OCI-LY3 (cell line): ENCODE data around the gene SBK2.

Source experiments
- H2AFZ ChIP-seq: fragments of 200-600, 300-600 bp; shearing (Covaris generic); 2 replicates; pipeline ENCODE4 v1.6.0; 2014; ENCODE audit warnings: antibody characterized with exemption, low read depth, low read length
- H3K27ac ChIP-seq: fragments of 200-600, 300-600 bp; sonication (generic); 2 replicates; pipeline ENCODE4 v1.5.1; 2014; ENCODE audit warnings: mild to moderate bottlenecking, low read length, moderate library complexity, mixed read lengths
- H3K27me3 ChIP-seq: fragments of 200-600, 300-600 bp; sonication (generic); 2 replicates; pipeline ENCODE4 v1.6.1; 2014; ENCODE audit warnings: low read depth, low read length, mixed read lengths
- H3K36me3 ChIP-seq: fragments of 200-600, 300-600 bp; sonication (generic); replicated peaks from 2 replicates; pipeline ENCODE3; 2014; ENCODE audit warnings: low read depth, low read length, mixed read lengths
- H3K4me1 ChIP-seq: fragments of 300-600, 200-600 bp; sonication (generic); 2 replicates; pipeline ENCODE4 v1.6.1; 2014; ENCODE audit warnings: low read length, mixed read lengths
- H3K4me2 ChIP-seq: fragments of 200-600, 300-600 bp; sonication (generic); 2 replicates; pipeline ENCODE4 v1.6.1; 2014; ENCODE audit warnings: low read length, mixed read lengths
- H3K4me3 ChIP-seq: fragments of 300-600, 200-600 bp; sonication (generic); 2 replicates; pipeline ENCODE4 v1.5.1; 2014; ENCODE audit warnings: antibody characterized with exemption, mild to moderate bottlenecking, low read length, moderate library complexity
- H3K79me2 ChIP-seq: fragments of 300-600, 200-600 bp; shearing (Covaris generic); 2 replicates; pipeline ENCODE4 v1.6.1; 2014; ENCODE audit warnings: mild to moderate bottlenecking, low read length, mixed read lengths
- H3K9ac ChIP-seq: fragments of 300-600, 200-600 bp; shearing (Covaris generic); 2 replicates; pipeline ENCODE4 v1.6.0; 2014; ENCODE audit warnings: mild to moderate bottlenecking, low read length, moderate library complexity
- H3K9me3 ChIP-seq: fragments of 200-600, 300-600 bp; shearing (Covaris generic); 2 replicates; pipeline ENCODE4 v1.6.1; 2014; ENCODE audit warnings: low read length, mixed read lengths; ENCODE audit not compliant: insufficient read depth
- H4K20me1 ChIP-seq: fragments of 200-600, 300-600 bp; sonication (generic); 2 replicates; pipeline ENCODE4 v1.6.1; 2016; ENCODE audit warnings: low read length, mixed read lengths; ENCODE audit not compliant: insufficient read depth
- EZH2phosphoT487 ChIP-seq: fragments of 200-600 bp; shearing (Covaris generic); IDR thresholded peaks from 2 replicates; pipeline ENCODE4 v1.6.1; 2018; ENCODE audit warnings: antibody characterized with exemption, mixed run types, low read depth
- TF ChIP-seq, protein P1 (sequence below): fragments of 200-600, 300-600 bp; sonication (generic); IDR thresholded peaks from 2 replicates; pipeline ENCODE4 v1.5.1; 2014; ENCODE audit warnings: antibody characterized with exemption, low read length, low read depth

The SBK2 gene

GRCh38 chr19:55530996-55531395, 5.9 kb downstream of the SBK2 start:
- no peak overlapping the region for H3K4me2 ChIP-seq
- no peaks in the 10 kb centered on the region for H3K79me2 ChIP-seq
- no peaks in the 10 kb centered on the region for H4K20me1 ChIP-seq
- no peak overlapping the region for H3K27ac ChIP-seq
- H3K36me3 ChIP-seq = no peaks in the 10 kb centered on the region
- H2AFZ ChIP-seq = no peak overlapping the region
- H3K9me3 ChIP-seq = no peaks in the 10 kb centered on the region
- no peaks in the 10 kb centered on the region for H3K27me3 ChIP-seq
- no peaks in the 10 kb centered on the region for H3K4me1 ChIP-seq
- H3K9ac ChIP-seq = no peak overlapping the region
- TF ChIP-seq, protein P1, sequence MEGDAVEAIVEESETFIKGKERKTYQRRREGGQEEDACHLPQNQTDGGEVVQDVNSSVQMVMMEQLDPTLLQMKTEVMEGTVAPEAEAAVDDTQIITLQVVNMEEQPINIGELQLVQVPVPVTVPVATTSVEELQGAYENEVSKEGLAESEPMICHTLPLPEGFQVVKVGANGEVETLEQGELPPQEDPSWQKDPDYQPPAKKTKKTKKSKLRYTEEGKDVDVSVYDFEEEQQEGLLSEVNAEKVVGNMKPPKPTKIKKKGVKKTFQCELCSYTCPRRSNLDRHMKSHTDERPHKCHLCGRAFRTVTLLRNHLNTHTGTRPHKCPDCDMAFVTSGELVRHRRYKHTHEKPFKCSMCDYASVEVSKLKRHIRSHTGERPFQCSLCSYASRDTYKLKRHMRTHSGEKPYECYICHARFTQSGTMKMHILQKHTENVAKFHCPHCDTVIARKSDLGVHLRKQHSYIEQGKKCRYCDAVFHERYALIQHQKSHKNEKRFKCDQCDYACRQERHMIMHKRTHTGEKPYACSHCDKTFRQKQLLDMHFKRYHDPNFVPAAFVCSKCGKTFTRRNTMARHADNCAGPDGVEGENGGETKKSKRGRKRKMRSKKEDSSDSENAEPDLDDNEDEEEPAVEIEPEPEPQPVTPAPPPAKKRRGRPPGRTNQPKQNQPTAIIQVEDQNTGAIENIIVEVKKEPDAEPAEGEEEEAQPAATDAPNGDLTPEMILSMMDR = no peak
- no peak for TF ChIP-seq EZH2phosphoT487
- H3K4me3 ChIP-seq = no peak overlapping the region

DNA sequence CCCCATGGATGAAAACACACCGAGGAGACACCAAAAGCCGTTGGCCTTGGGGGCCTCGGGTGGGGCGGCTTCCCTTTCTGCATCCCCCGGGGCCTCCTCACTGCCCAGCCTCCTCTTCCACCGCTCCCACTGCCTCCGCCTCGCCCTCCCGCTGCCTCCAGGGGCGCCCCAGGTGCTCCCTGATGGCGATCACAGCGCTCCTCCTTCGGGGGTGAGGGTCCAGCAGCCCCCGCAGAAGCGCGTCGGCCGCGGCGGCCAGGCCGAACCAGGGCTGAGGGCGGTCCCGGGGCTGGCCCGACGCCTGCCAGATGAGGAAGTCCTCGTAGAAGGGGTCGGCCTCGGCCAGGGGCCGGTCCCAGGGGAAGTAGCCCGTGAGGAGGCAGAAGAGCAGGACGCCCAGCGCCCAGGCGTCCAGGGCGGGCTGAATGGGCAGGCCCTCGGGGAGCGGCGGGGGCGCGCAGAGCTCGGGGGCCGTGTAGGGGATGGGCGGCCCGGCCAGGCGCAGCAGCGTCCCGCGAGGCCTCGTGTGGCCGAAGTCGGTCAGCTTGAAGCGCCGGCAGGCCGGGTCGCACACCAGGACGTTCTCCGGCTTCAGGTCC, 7.2 kb downstream of the SBK2 start:
- H3K27me3 ChIP-seq = no peaks in the 10 kb centered on the region
- no peak overlapping the region for H2AFZ ChIP-seq
- no peak overlapping the region for H3K4me3 ChIP-seq
- no peaks in the 10 kb centered on the region for H4K20me1 ChIP-seq
- H3K4me1 ChIP-seq = no peaks in the 10 kb centered on the region
- no peak overlapping the region for H3K9ac ChIP-seq
- no peak for TF ChIP-seq EZH2phosphoT487
- TF ChIP-seq, protein P1 = no peak
- no peaks in the 10 kb centered on the region for H3K79me2 ChIP-seq
- H3K9me3 ChIP-seq = no peaks in the 10 kb centered on the region
- H3K36me3 ChIP-seq = no peaks in the 10 kb centered on the region
- no peak overlapping the region for H3K4me2 ChIP-seq
- no peak overlapping the region for H3K27ac ChIP-seq

DNA sequence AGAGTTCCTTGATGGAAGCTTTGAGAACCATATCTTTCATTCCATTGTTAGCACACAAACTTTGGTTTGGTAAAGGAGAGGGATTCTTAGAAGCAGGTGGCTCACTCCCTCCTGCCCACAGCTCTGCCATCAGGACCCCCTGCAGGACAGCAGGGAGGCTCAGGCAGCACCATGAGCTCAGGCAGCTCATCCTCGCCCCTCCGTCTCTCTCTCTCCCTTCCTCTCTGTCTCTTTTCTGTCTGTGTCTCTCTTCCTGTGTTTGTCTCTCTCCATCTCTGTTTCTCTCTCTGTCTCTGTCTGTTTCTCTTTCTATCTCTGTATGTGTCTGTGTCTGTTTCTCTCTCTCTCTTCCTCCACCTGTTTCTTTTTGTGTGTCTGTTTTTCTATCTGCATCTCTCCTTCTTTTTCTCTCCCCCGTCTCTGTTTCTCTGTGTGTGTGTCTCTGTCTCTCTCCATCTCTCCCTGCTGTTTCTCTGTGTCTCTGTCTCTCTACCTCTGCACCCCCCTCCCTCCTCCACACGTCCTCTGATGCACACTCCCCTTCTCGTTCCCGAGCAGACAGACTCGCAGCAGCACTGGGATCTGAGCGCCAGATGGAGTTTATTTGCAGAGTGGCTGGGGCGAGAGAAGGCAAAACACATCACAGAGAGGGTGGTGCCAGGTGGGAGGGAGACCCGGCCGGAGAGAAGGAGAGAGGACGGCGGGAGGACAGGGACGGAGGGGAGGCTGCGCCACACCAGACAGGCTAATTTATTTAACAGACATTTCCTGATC, 8.7 kb downstream of the SBK2 start:
- H3K27me3 ChIP-seq = peaks cover 3% of the 10 kb centered on the region; the same call in 1 of the 2 replicates
- H3K4me1 ChIP-seq = no peaks in the 10 kb centered on the region
- no peak overlapping the region for H3K9ac ChIP-seq
- H3K4me2 ChIP-seq = no peak overlapping the region
- no peak overlapping the region for H3K4me3 ChIP-seq
- H3K79me2 ChIP-seq = no peaks in the 10 kb centered on the region
- no peak overlapping the region for H3K27ac ChIP-seq
- no peaks in the 10 kb centered on the region for H3K9me3 ChIP-seq
- no peaks in the 10 kb centered on the region for H4K20me1 ChIP-seq
- no peaks in the 10 kb centered on the region for H3K36me3 ChIP-seq
- no peak for TF ChIP-seq EZH2phosphoT487
- TF ChIP-seq, protein P1 = no peak
- no peak overlapping the region for H2AFZ ChIP-seq

- Histone ChIP-seq H3K9ac (no peak overlapping the region), H3K79me2 (no peaks in the 10 kb centered on the region), H3K4me1 (no peaks in the 10 kb centered on the region), H3K27ac (no peak overlapping the region), H3K36me3 (no peaks in the 10 kb centered on the region), H3K4me3 (no peak overlapping the region), H4K20me1 (no peaks in the 10 kb centered on the region), H2AFZ (no peak overlapping the region), H3K9me3 (no peaks in the 10 kb centered on the region), H3K4me2 (no peak overlapping the region), H3K27me3 (peaks cover 3% of the 10 kb centered on the region; the same call in 1 of the 2 replicates)
- no peak for TF ChIP-seq EZH2phosphoT487
- TF ChIP-seq, protein P1 = no peak
Measured at GRCh38 chr19:55527197-55528029, 9.5 kb downstream of the SBK2 start.
